Choroid plexus epithelial cell (primary cell): Measurements from ENCODE around the gene BFSP1.

ENCODE experiments used
- DNase-seq: peaks from one replicate; pipeline ENCODE4 v3.0.0-alpha.2; 2010; ENCODE audit warnings: low read depth
- H3K4me3 ChIP-seq: 2 replicates; pipeline ENCODE4 v1.5.1; 2011; ENCODE audit warnings: low read depth, mild to moderate bottlenecking, control low read depth, low read length, moderate library complexity
- TF ChIP-seq, protein P1 (sequence below): conservative IDR thresholded peaks from 2 replicates; pipeline ENCODE4 v1.5.1; 2011; ENCODE audit warnings: low read depth, mild to moderate bottlenecking, control low read depth, inconsistent platforms, low read length, moderate library complexity

BFSP1 gene

DNA sequence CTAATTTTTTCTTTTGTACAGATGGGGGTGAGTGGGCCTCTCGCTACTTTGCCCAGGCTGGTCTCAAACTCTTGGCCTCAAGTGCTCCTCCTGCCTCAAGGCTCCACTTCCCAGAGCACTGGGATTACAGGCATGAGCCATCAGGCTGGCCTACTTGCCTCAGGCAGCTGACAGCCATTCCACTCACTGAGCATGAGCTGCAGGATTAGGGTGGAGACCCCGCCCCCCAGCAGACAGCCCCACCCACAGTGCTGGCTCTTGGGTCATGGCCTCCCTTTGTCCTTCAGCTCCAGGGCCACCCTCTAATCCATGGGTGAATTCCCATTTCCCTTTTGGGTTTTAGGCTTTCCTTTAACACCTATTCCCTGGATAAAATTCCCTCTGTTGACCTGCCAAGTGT lies 82.1 kb downstream of the BFSP1 start:
- no peak overlapping the region for H3K4me3 ChIP-seq
- DNase-seq = no peak
- TF ChIP-seq, protein P1, sequence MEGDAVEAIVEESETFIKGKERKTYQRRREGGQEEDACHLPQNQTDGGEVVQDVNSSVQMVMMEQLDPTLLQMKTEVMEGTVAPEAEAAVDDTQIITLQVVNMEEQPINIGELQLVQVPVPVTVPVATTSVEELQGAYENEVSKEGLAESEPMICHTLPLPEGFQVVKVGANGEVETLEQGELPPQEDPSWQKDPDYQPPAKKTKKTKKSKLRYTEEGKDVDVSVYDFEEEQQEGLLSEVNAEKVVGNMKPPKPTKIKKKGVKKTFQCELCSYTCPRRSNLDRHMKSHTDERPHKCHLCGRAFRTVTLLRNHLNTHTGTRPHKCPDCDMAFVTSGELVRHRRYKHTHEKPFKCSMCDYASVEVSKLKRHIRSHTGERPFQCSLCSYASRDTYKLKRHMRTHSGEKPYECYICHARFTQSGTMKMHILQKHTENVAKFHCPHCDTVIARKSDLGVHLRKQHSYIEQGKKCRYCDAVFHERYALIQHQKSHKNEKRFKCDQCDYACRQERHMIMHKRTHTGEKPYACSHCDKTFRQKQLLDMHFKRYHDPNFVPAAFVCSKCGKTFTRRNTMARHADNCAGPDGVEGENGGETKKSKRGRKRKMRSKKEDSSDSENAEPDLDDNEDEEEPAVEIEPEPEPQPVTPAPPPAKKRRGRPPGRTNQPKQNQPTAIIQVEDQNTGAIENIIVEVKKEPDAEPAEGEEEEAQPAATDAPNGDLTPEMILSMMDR = no peak

DNA sequence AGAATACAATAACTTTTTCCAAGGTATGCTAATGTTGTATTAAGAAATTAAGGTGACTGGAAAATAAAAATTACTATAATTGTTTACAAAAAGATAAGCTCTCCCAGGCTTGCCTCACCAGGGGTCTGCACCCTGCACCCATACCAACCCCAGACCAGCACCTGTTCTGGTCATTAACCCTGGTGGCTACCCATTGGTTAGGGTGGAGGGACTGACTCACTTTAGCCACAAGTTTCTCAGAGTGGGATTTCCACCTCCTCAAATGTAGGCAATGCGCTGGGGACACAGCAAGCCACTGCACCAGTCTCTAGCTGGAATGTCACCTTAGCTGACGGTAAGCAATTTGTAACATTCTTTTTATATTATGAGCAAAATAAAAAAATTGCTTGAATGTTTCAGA lies 83.1 kb downstream of the BFSP1 start:
- TF ChIP-seq, protein P1 = no peak
- DNase-seq = no peak
- no peak overlapping the region for H3K4me3 ChIP-seq

DNA sequence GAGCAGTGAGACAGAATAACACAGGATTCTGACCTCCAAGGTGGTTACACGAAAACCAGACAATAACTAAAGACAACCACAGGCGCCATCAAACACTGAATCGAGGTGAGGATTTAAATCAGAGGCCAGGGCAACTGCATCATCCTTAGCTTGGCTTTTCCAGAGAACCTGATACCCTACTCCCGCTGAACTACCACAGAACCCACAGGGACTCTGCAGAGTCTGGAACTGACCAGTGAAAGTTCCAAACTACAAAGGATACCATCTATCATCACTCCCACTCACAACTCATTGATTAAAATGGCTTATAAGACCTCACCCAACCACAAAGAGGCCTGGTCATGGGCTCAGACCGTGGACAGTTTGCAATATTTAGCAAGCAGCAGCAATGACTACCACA lies 85.0 kb downstream of the BFSP1 start:
- DNase-seq = no peak
- TF ChIP-seq, protein P1 = no peak
- no peak overlapping the region for H3K4me3 ChIP-seq

DNA sequence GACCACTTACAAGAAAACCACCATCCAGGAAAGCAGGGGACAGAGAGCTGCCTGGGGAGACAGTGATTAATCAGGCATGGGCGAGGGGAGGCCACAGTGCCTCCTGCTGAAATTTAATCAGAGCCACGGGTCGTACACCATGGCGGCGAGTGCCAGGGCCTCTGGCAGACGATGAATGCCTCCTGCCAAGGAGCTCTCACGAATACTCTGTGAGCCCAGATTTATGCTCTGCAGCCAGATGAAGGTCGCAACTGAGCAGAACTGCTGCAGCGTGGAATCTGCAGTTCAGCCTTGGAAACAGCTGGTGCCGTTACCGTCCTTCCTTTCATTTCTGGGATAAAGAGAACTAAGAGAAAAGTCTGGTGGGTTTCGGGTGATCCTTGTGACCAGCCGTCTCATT lies 85.6 kb downstream of the BFSP1 start:
- TF ChIP-seq, protein P1 = no peak
- no peak overlapping the region for H3K4me3 ChIP-seq
- DNase-seq = no peak

DNA sequence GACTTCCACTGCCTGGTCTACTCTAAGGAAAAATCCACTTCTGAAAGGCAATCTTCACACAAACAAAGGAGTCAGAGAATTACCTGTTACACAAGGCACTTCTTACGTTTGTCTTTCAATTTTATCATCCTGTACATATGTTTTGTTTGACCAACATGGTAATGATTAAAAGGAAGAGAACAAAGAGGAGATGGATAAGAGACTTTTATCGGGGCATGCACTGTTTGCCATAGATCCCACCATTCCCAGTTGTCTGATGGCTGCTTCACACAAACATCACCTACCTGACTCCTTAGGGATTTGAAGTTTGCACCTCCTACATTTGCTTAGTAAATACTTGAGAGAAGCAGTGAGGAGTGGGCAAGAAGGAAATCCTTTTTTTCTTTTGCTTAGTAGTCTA lies 87.1 kb downstream of the BFSP1 start:
- H3K4me3 ChIP-seq = no peak overlapping the region
- DNase-seq = no peak
- TF ChIP-seq, protein P1 = no peak
